WI38 (cell line): ENCODE measurements around the gene ZNF789.
"Not testable (repeated sequence)": the region's sequence is repeated elsewhere in the genome, so short reads cannot be mapped to it uniquely, and the experiment has no call there.

Experiments used
- H3K4me3 ChIP-seq: 2 replicates; pipeline ENCODE4 v1.5.1; 2011; ENCODE audit warnings: low read depth, mild to moderate bottlenecking, control low read depth, low read length
- CTCF ChIP-seq: IDR thresholded peaks from 2 replicates; pipeline ENCODE4 v1.5.1; 2012; ENCODE audit warnings: low read depth, mild to moderate bottlenecking, control low read depth, low read length

ZNF789 gene

DNA sequence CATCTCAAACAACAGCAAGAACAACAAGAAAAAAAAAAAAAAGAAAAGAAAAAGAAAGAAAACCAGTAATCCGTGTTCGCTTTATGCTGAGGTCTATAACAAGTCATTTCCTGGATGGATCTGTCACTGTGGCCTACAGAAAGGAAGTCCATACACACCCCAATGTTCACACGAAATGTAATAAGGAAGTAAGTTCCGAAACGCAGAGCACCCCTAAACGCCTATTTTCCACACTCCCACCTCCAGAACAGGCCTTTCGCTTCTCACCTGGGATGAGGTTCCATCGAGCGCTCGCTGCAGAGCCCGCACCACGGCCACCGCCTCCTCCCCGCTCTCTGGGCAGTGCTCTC is 26.7 kb downstream of the ZNF789 start:
- peak overlapping the region; percentile 97 for H3K4me3 ChIP-seq
- TF ChIP-seq CTCF: no peak

DNA sequence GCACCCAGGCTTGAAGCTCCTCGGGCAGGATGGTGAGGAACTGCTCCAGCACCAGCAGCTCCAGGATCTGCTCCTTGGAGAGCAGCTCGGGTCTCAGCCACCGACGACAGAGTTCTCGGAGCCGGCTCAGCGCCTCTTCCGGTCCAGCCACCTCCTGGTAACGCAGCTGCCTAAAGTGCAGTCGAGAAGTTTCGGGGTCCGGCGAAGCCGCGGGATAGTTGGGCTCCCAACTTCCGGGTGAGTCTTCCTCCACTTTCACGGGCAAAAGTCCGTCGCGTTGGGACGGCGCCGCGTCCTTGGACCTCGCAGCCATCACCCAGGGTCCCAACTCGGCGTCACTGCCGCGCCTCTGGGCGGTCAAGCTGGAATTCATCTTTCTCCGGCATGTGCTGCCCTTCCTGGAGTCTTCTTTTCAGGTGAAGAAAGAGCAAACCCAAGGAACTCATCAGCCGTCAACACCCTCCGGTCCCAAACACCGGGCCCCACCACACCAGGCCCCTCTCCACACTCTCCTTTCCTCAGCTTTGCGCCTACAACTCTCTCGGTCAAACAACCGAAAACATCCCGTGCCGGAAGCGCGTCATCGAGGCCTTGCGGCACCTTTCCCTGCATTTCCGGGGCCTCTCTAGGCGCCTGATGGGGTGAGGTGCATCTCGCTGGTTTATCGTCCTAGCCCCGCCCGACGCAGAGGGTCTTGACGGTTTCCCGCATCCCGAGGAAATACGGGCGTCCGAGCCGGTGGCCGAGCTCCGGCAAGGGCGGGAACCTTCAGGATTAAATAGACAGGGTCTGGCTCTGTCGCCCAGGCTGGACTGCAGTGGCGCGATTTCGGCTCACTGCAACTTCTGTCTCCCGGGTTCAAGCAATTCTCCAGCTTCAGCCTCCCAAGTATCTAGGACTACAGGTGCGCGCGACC is 27.3 kb downstream of the ZNF789 start, which contains the start of gene ZNF394:
Gene ZNF394 (minus strand): TSS at position 561 of the 916 bp plus-strand sequence. CDS start 188 bp downstream, at position 373.
- H3K4me3 ChIP-seq: peak within 1 kb of the TSS; percentile 97
- no peak for TF ChIP-seq CTCF

GRCh38 chr7:99500637-99501009 is 27.9 kb downstream of the ZNF789 start:
- H3K4me3 ChIP-seq: peak overlapping the region; percentile 97
- no peak for TF ChIP-seq CTCF

- not testable (repeated sequence) for H3K4me3 ChIP-seq
These were observed 28.5 kb downstream of the ZNF789 start for GRCh38 chr7:99501236-99501635.

GRCh38 chr7:99504281-99504602 is 31.6 kb downstream of the ZNF789 start:
- peak overlapping the region; percentile 95 for H3K4me3 ChIP-seq
- TF ChIP-seq CTCF: no peak

- TF ChIP-seq CTCF: no peak
- peak within 1 kb of the TSS; percentile 95 for H3K4me3 ChIP-seq
These were observed 32.1 kb downstream of the ZNF789 start, which contains the start of gene ZKSCAN5 for GRCh38 chr7:99504603-99505323. Gene ZKSCAN5 (plus strand): TSS chr7:99504662. CDS start chr7:99506045, 1,383 bp downstream.

DNA sequence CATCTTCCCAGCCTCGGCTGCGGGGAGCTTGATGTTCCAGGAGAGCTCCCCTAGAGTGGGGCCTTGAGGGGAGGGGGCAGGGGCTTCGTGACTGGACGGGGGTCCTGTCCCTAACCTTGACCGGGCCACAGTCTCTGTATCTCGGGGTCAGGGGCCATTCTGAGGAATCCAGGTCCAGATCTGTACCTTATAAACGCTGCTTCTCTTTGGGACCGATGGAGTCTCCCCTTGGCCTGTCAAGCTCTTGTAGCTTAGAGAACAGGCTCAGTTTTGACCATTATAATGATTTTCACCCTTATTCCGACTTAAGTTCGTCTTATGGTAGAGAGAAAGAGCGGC is 32.6 kb downstream of the ZNF789 start:
- no peak for TF ChIP-seq CTCF
- peak overlapping the region; percentile 95 for H3K4me3 ChIP-seq
